ENCODE data around the gene CHRM4. TPM values are rescaled to one million over a fixed set of nuclear protein-coding genes. Genes with fewer than 3 reads are reported as not detected.

The CHRM4 gene
- total RNA-seq, 2 donors from 2014 or later = not detected

- WGBS, 2 donors = 24 to 48% methylated on average over 8 to 16 of the region's 16 CpGs
- Histone ChIP-seq H3K4me1 (peaks cover 23% of the 10 kb centered on the region), H3K9me3 (no peaks in the 10 kb centered on the region), H3K36me3 (replicated peaks in 1 of 2; ENCODE audit: insufficient read depth in 1 of 2, low read depth in 2 of 2) (no peaks in the 10 kb centered on the region), H3K27ac (peak overlapping the region in 2 of 4 donors; percentile 4 to 31), H3K4me3 (no peak overlapping the region), H3K27me3 (no peaks in the 10 kb centered on the region)
- intact Hi-C loops (cut with DNase I) = no loop called here
- DNase-seq (peak in 2 of 4 donors; percentile 25 to 49), ATAC-seq (peak; percentile 52)
- no peak for TF ChIP-seq CTCF (IDR thresholded peaks at IDR 0.05)
- TF ChIP-seq POLR2A (IDR thresholded peaks at IDR 0.05) = no peak
Observed at GRCh38 chr11:46338988-46339666, 52.4 kb downstream of the CHRM4 start.

GRCh38 chr11:46338636-46338987 lies 53.0 kb downstream of the CHRM4 start:
- Histone ChIP-seq H3K4me3 (no peak overlapping the region), H3K27me3 (no peaks in the 10 kb centered on the region), H3K4me1 (peaks cover 22% of the 10 kb centered on the region), H3K9me3 (no peaks in the 10 kb centered on the region), H3K27ac (peak overlapping the region in 2 of 4 donors; percentile 4 to 31), H3K36me3 (replicated peaks in 1 of 2; ENCODE audit: insufficient read depth in 1 of 2, low read depth in 2 of 2) (no peaks in the 10 kb centered on the region)
- TF ChIP-seq POLR2A (IDR thresholded peaks at IDR 0.05) = no peak
- TF ChIP-seq CTCF (IDR thresholded peaks at IDR 0.05) = no peak
- intact Hi-C loops (cut with DNase I) = no loop called here
- ATAC-seq (no peak), DNase-seq (no peak)
- 31 to 32% methylated on average over 9 of the region's 9 CpGs for WGBS, 2 donors

- no peak for TF ChIP-seq POLR2A (IDR thresholded peaks at IDR 0.05)
- TF ChIP-seq CTCF (IDR thresholded peaks at IDR 0.05) = no peak
- WGBS, 2 donors = 78 to 90% methylated on average over 13 of the region's 13 CpGs
- no peaks in the 10 kb centered on the region for H3K36me3 ChIP-seq (replicated peaks in 1 of 2; ENCODE audit: insufficient read depth in 1 of 2, low read depth in 2 of 2)
- H3K9me3 ChIP-seq = no peaks in the 10 kb centered on the region
- intact Hi-C loops (cut with DNase I) = no loop called here
- ATAC-seq (no peak), DNase-seq (no peak)
- peaks cover 0 to 7% of the 10 kb centered on the region in 2 donors for H3K27me3 ChIP-seq
- peaks cover 21% of the 10 kb centered on the region for H3K4me1 ChIP-seq
- H3K4me3 ChIP-seq = no peak overlapping the region
- H3K27ac ChIP-seq = no peak overlapping the region
Observed at GRCh38 chr11:46337626-46338345, 53.8 kb downstream of the CHRM4 start.

GRCh38 chr11:46336563-46337180 lies 54.9 kb downstream of the CHRM4 start:
- H3K27ac ChIP-seq = no peak overlapping the region
- no peak for DNase-seq
- no peak for ATAC-seq
- peaks cover 0 to 15% of the 10 kb centered on the region in 2 donors for H3K27me3 ChIP-seq
- WGBS, 2 donors = 85 to 96% methylated on average over 12 of the region's 12 CpGs
- H3K36me3 ChIP-seq (replicated peaks in 1 of 2; ENCODE audit: insufficient read depth in 1 of 2, low read depth in 2 of 2) = no peaks in the 10 kb centered on the region
- H3K4me1 ChIP-seq = peaks cover 28% of the 10 kb centered on the region
- intact Hi-C loops (cut with DNase I) = no loop called here
- no peaks in the 10 kb centered on the region for H3K9me3 ChIP-seq
- H3K4me3 ChIP-seq = no peak overlapping the region
- TF ChIP-seq POLR2A (IDR thresholded peaks at IDR 0.05) = no peak
- TF ChIP-seq CTCF (IDR thresholded peaks at IDR 0.05) = no peak

Measured in body of pancreas (tissue), 4 donors.